HepG2 (cell line): ENCODE data around the gene PGC. TPM values are rescaled to one million over a fixed set of nuclear protein-coding genes. Genes with fewer than 3 reads are reported as not detected.

Experiments
- CBX2 ChIP-seq, 2 experiments: fragments of 200-600 bp in 1 of 2; sonication (generic); formaldehyde crosslinking in 1 of 2; IDR thresholded peaks; 2 replicates each; pipeline versions ENCODE4 v1.7.0 to v1.8.1; 2018 to 2022; ENCODE audit warnings: low read depth in 2 of 2, low read length in 1 of 2, mild to moderate bottlenecking in 1 of 2, missing genetic modification reagents in 1 of 2
- CBX5 ChIP-seq: sonication (generic); formaldehyde crosslinking; IDR thresholded peaks from 2 replicates; pipeline ENCODE4 v1.4.0; 2020; ENCODE audit warnings: missing genetic modification reagents, borderline replicate concordance
- ELF4 ChIP-seq: sonication (generic); formaldehyde crosslinking; IDR thresholded peaks from 2 replicates; pipeline ENCODE4 v1.5.0; 2020; ENCODE audit warnings: missing genetic modification reagents, mild to moderate bottlenecking, moderate library complexity, borderline replicate concordance
- ERF ChIP-seq: IDR thresholded peaks from 2 replicates; pipeline ENCODE4 v1.6.1; 2018; ENCODE audit warnings: missing biosample characterization, missing genetic modification reagents
- FOXM1 ChIP-seq: sonication (generic); formaldehyde crosslinking; IDR thresholded peaks from 2 replicates; pipeline ENCODE4 v1.5.0; 2020; ENCODE audit warnings: missing genetic modification reagents
- HBP1 ChIP-seq: IDR thresholded peaks from 2 replicates; pipeline ENCODE4 v1.6.1; 2016; ENCODE audit warnings: low read depth, control low read depth
- KDM4B ChIP-seq: sonication (generic); formaldehyde crosslinking; IDR thresholded peaks from 2 replicates; pipeline ENCODE4 v1.4.0; 2020; ENCODE audit warnings: missing genetic modification reagents
- NCOA1 ChIP-seq: sonication (generic); formaldehyde crosslinking; IDR thresholded peaks from 2 replicates; pipeline ENCODE4 v1.9.0; 2021; ENCODE audit warnings: missing genetic modification reagents
- PHF8 ChIP-seq: sonication (generic); formaldehyde crosslinking; IDR thresholded peaks from 2 replicates; pipeline ENCODE4 v1.5.0; 2020; ENCODE audit warnings: missing genetic modification reagents
- TGIF2 ChIP-seq: IDR thresholded peaks from 2 replicates; pipeline ENCODE4 v1.6.1; 2016; ENCODE audit warnings: control low read depth, missing compliant biosample characterization
- ZFP90 ChIP-seq: sonication (generic); formaldehyde crosslinking; IDR thresholded peaks from 2 replicates; pipeline ENCODE4 v1.8.0; 2022; ENCODE audit warnings: missing genetic modification reagents, mild to moderate bottlenecking, inconsistent platforms, borderline replicate concordance
- ZKSCAN1 ChIP-seq: fragments of 150-350 bp; IDR thresholded peaks from 2 replicates; pipeline ENCODE4 v1.6.1; 2014; ENCODE audit warnings: low read length
- ZNF17 ChIP-seq: sonication (generic); formaldehyde crosslinking; IDR thresholded peaks from 2 replicates; pipeline ENCODE4 v1.5.0; 2020; ENCODE audit warnings: mild to moderate bottlenecking, missing genetic modification reagents
- ZNF207 ChIP-seq: fragments of 450-650 bp; IDR thresholded peaks from 2 replicates; pipeline ENCODE4 v1.6.1; 2016; ENCODE audit warnings: antibody characterized with exemption, borderline replicate concordance
- ZNF432 ChIP-seq: sonication (generic); formaldehyde crosslinking; IDR thresholded peaks from 2 replicates; pipeline ENCODE4 v1.5.0; 2020; ENCODE audit warnings: missing genetic modification reagents, mild to moderate bottlenecking, borderline replicate concordance
- ZNF720 ChIP-seq: sonication (generic); formaldehyde crosslinking; IDR thresholded peaks from 2 replicates; pipeline ENCODE4 v1.4.0; 2020; ENCODE audit warnings: missing genetic modification reagents
- polyA plus RNA-seq, 8 experiments: library from polyadenylated mRNA; depleted of rRNA in 3 of 8; stranded (reverse) in 7 of 8; unstranded in 1 of 8; fragments of >200 nt; fragmentation: Illumina TruSeq in 4 of 8; extraction: Trizol in 4 of 8; gene quantifications; 2 replicates each; pipeline versions ENCODE4 v1.2.1 to v1.2.3, GENCODE V29; 2011 to 2016; ENCODE audit warnings: low read depth in 4 of 8, missing spikeins in 1 of 8, mixed read lengths in 1 of 8; ENCODE audit not compliant: insufficient read depth in 1 of 8
- total RNA-seq, 5 experiments: library from RNA; depleted of rRNA; stranded (reverse); fragments of >200 nt; fragmentation: Illumina TruSeq; extraction: Trizol; gene quantifications; 2 replicates each; pipeline ENCODE4 v1.2.3, GENCODE V29; 2016; ENCODE audit warnings: low read depth in 1 of 5
- TF ChIP-seq, protein P1 (sequence below): sonication (generic); formaldehyde crosslinking; IDR thresholded peaks from 2 replicates; pipeline ENCODE4; 2020; ENCODE audit warnings: missing genetic modification reagents, mild to moderate bottlenecking, borderline replicate concordance
- TF ChIP-seq, protein P2 (sequence below): sonication (generic); formaldehyde crosslinking; IDR thresholded peaks from 2 replicates; pipeline ENCODE4 v1.8.0; 2023; ENCODE audit warnings: mild to moderate bottlenecking, missing genetic modification reagents
- TF ChIP-seq, protein P3 (sequence below): sonication (generic); formaldehyde crosslinking; IDR thresholded peaks from 2 replicates; pipeline ENCODE4 v1.5.1; 2020; ENCODE audit warnings: mild to moderate bottlenecking, missing genetic modification reagents, moderate library complexity

PGC gene
- total and polyA plus RNA-seq, 2 of the 13 experiments (the other 11 are each of a cell fraction or from before 2014, with no cell fraction given), result 426 to 502 TPM

DNA sequence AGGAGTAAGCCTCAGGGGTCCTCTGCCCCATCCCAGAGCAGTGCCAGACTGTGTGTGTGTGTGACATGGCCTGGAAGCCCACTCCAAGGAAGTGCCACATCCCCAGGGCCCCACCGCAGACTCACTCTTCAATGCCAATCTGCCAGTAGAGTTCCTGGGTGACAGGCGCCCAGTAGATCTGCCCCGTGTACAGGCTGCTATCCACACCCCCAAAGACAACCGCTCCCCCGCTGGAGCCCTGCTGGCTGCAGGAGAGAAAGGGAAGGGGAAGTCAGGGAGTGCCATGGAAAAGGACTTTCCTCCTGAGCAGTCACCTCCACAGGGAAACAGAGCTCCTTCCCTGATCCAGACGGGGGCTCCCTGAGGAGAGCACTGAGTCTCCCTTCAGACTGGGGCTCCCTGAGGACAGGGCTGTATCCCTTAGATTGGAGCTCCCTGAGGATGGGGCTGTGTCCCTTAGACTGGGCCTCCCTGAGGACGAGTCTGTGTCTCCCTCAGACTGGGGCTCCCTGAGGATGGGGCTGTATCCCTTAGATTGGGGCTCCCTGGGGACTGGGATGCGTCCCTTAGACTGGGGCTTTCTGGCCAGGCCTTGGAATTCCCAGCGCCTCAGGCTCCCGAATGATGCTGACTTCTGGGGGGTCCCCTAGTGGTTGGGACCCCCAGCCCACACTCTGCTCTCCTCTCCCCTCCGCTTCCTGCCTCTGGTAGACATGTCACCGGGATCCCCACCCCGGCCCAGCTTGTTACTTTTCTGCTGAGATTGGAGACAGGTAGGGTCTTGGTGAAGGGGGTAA is 6.6 kb downstream of the PGC start (continued):
- TF ChIP-seq, protein P1, sequence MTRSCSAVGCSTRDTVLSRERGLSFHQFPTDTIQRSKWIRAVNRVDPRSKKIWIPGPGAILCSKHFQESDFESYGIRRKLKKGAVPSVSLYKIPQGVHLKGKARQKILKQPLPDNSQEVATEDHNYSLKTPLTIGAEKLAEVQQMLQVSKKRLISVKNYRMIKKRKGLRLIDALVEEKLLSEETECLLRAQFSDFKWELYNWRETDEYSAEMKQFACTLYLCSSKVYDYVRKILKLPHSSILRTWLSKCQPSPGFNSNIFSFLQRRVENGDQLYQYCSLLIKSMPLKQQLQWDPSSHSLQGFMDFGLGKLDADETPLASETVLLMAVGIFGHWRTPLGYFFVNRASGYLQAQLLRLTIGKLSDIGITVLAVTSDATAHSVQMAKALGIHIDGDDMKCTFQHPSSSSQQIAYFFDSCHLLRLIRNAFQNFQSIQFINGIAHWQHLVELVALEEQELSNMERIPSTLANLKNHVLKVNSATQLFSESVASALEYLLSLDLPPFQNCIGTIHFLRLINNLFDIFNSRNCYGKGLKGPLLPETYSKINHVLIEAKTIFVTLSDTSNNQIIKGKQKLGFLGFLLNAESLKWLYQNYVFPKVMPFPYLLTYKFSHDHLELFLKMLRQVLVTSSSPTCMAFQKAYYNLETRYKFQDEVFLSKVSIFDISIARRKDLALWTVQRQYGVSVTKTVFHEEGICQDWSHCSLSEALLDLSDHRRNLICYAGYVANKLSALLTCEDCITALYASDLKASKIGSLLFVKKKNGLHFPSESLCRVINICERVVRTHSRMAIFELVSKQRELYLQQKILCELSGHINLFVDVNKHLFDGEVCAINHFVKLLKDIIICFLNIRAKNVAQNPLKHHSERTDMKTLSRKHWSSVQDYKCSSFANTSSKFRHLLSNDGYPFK, result 0 out of 2 replicates have a peak, but pooled peaks have one; percentile 28
- TF ChIP-seq FOXM1 (CRISPR knock-in tag), result no peak
- no peak for TF ChIP-seq NCOA1 (CRISPR knock-in tag)
- TF ChIP-seq TGIF2, result 0 out of 2 replicates have a peak, but pooled peaks have one; percentile 45
- TF ChIP-seq ZFP90 (CRISPR knock-in tag), result no peak
- TF ChIP-seq ZNF720 (CRISPR knock-in tag), result no peak
- 0 out of 2 replicates have a peak, but pooled peaks have one; percentile 12 for TF ChIP-seq PHF8 (CRISPR knock-in tag)
- TF ChIP-seq HBP1 (CRISPR knock-in tag), result no peak
- TF ChIP-seq ZNF17 (CRISPR knock-in tag), result no peak
- no peak for TF ChIP-seq CBX2 (IDR thresholded peaks at IDR 0.05; ENCODE audit: low read depth, low read length)
- no peak for TF ChIP-seq CBX2 (CRISPR knock-in tag; IDR thresholded peaks at IDR 0.05; ENCODE audit: low read depth)
- no peak for TF ChIP-seq KDM4B (CRISPR knock-in tag)
- TF ChIP-seq, protein P2, sequence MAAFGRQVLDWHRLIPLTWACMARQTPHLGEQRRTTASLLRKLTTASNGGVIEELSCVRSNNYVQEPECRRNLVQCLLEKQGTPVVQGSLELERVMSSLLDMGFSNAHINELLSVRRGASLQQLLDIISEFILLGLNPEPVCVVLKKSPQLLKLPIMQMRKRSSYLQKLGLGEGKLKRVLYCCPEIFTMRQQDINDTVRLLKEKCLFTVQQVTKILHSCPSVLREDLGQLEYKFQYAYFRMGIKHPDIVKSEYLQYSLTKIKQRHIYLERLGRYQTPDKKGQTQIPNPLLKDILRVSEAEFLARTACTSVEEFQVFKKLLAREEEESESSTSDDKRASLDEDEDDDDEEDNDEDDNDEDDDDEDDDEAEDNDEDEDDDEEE, result 0 out of 2 replicates have a peak, but pooled peaks have one; percentile 17
- TF ChIP-seq ZKSCAN1, result no peak
- no peak for TF ChIP-seq ERF (CRISPR knock-in tag)
- TF ChIP-seq ELF4, result no peak
- TF ChIP-seq, protein P3, sequence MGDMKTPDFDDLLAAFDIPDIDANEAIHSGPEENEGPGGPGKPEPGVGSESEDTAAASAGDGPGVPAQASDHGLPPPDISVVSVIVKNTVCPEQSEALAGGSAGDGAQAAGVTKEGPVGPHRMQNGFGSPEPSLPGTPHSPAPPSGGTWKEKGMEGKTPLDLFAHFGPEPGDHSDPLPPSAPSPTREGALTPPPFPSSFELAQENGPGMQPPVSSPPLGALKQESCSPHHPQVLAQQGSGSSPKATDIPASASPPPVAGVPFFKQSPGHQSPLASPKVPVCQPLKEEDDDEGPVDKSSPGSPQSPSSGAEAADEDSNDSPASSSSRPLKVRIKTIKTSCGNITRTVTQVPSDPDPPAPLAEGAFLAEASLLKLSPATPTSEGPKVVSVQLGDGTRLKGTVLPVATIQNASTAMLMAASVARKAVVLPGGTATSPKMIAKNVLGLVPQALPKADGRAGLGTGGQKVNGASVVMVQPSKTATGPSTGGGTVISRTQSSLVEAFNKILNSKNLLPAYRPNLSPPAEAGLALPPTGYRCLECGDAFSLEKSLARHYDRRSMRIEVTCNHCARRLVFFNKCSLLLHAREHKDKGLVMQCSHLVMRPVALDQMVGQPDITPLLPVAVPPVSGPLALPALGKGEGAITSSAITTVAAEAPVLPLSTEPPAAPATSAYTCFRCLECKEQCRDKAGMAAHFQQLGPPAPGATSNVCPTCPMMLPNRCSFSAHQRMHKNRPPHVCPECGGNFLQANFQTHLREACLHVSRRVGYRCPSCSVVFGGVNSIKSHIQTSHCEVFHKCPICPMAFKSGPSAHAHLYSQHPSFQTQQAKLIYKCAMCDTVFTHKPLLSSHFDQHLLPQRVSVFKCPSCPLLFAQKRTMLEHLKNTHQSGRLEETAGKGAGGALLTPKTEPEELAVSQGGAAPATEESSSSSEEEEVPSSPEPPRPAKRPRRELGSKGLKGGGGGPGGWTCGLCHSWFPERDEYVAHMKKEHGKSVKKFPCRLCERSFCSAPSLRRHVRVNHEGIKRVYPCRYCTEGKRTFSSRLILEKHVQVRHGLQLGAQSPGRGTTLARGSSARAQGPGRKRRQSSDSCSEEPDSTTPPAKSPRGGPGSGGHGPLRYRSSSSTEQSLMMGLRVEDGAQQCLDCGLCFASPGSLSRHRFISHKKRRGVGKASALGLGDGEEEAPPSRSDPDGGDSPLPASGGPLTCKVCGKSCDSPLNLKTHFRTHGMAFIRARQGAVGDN (CRISPR knock-in tag), result peak; percentile 29; the same call in 1 of the 2 replicates
- no peak for TF ChIP-seq ZNF432
- no peak for TF ChIP-seq ZNF207
- no peak for TF ChIP-seq CBX5
